Astrocyte of the spinal cord (primary cell): ENCODE measurements around the gene MALL.
"Not testable (repeated sequence)": the region's sequence is repeated elsewhere in the genome, so short reads cannot be mapped to it uniquely, and the experiment has no call there.

Source experiments
- DNase-seq: peaks from one replicate; pipeline ENCODE4 v3.0.0; 2011; ENCODE audit warnings: low read depth, low spot score
- H3K4me3 ChIP-seq: 2 replicates; pipeline ENCODE4 v1.5.1; 2011; ENCODE audit warnings: low read depth, mild to moderate bottlenecking, low read length, moderate library complexity
- CTCF ChIP-seq: IDR thresholded peaks from 2 replicates; pipeline ENCODE4 v1.5.1; 2012; ENCODE audit warnings: low read depth, mild to moderate bottlenecking, low read length, inconsistent platforms
- in situ Hi-C: cut with HindIII; loops from 2 replicates; pipeline ENCODE4 v1.10.0; 2017; ENCODE audit warnings: low sequenced_read_pairs

The MALL gene

DNA sequence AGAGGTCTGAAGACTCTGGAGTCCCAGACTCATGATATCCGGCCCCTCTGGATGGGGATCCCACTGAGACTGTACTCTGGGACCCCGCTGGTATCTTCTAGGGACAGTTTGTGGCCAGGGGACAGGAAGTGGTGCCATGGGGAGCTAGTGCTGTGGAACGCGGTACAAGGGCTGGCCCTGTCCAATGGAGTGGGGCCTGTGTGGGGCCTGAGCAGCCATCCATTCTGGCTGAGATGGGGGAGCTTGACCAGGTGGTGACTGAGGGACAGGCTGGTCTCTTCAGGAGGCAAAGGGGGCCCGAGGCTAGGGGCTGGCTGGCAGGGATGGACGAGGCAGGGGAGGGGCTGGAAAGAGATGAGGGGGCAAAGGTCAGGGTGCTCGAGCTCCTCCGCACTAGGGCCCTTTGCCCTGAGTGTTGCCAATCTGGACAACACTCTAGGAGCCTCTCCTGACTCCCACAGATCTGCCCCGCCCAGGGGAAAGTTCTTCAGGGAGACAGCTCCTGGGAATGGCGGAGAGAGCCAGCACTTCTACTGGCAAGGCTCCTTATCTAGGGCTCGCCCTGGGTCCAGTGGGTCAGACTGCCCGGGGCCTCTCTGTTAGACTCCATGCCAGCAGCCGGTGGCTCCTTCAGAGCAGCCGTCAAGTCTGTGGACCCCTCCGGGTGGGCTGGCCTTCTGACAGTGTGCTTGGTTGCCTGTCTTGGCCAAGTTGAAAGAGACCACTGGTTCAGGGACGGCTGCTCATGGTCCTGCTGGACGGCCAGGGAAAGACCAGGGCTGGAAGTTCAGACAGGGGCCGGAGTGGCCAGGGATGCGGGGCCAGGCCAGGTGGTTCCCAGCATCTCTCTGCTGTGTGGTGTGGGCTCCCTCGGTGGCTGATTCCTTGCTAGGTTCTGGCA is 12.3 kb downstream of the MALL start:
- TF ChIP-seq CTCF, result no peak
- no peak overlapping the region for H3K4me3 ChIP-seq
- in situ Hi-C loops, result no loop called here
- DNase-seq, result no peak

- H3K4me3 ChIP-seq, result no peak overlapping the region
- TF ChIP-seq CTCF, result no peak
- in situ Hi-C loops, result no loop called here
- peak; percentile 42 for DNase-seq
Observed at GRCh38 chr2:110101901-110102803, 13.5 kb downstream of the MALL start.

DNA sequence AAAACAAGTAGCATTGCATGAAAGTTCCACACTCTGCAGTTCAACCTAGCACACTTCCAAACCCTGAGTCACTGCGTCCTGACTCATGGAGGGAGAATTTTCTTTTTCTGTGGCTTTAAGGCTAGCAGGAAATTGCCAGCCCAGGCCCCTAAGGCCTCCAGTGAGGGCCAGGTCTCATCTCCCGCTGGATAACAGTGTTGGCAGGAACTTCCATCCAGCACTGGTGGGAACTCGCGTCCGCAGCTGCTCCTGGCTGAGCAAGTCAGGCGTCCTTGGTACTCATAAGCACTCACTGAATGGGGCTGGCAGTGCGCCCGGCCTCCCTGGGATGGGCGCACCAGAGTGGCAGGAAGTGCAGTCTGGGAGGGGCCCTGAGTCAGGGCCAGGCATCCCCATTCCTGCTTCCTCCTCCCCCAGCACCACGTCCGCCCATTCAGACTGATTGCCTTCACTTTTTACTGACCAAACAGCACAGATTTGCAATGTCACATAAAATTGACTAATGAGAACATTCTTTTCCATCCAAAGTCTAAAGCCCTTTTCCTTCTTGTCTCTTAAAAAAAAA is 14.3 kb downstream of the MALL start:
- in situ Hi-C loops, result no loop called here
- DNase-seq, result peak; percentile 100
- no peak overlapping the region for H3K4me3 ChIP-seq
- no peak for TF ChIP-seq CTCF

DNA sequence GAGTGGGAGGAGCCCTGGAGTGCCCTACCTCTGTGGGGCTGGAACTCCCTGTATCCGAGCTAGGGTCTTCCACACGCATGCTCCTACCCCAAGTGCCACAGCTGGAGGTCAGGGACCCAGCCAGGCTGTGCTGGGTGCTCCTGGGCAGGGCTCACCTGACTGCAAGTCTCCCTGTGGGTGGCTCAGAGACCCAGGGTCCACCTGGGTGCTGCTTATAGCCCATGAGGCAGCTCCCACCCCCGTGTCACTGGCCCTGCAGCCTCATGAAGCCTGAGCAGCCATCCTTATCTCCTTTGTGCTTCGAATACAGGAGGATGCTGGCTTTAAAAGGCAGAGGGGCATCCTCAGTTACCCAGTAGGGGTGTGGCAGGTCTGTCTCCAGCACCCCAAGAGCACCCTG is 14.7 kb downstream of the MALL start:
- in situ Hi-C loops, H3K4me3 ChIP-seq, DNase-seq: not testable (repeated sequence)

DNA sequence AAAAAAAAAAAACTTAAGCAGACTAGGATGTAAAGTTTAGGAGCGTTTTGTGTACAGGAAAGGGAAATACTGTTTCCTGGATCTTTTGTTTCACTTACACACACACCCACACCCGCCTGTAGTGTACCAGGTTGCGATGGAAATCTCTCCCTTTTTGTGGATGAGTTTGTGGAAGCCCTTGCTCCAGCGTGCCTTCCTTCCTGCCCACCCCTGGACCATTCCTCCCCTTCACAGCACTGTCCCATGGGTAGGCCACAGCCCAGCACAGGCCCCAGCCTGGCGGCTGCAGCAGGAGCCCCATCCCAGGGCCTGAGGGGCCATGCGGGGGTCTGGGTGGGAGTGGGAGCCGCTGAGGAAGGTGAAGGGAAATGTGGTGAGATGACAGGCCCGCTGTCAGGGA is 15.1 kb downstream of the MALL start:
- in situ Hi-C loops, result no loop called here
- no peak for TF ChIP-seq CTCF
- H3K4me3 ChIP-seq, result no peak overlapping the region
- no peak for DNase-seq

DNA sequence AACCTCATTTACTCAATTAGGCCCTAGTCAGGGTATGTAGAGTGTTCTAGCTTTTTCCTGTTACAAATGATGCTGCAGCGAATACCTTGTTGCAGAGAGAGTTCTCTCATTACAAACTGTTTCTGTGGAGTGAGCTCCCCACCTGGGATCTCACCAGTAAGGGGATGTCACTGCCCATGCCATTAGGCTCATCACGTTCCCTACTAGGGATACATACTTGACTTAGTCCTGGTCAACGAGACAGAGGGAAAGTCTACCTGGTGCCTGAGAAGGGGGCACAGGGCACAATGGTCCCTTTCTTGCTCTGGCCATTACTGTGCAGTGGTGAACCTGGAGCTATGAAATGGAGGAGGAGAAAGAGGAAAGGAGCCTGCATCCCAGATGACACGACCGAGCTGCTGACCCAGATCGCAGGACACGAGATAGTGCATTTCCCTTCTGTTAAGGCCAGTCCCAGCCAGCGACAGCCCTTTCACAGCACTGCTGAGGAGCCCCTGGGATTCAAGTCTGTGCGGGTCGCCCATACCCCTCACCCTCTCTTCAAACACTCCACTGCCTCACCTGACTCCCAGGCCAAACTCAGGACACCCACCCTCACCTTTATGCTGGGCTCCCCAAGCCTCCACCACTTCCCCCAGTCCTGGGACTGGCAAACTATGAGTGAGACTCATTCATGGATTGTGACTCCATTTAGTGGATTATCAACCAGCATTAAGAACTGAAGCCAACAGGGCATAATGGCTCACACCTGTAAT is 16.0 kb downstream of the MALL start:
- H3K4me3 ChIP-seq, result no peak overlapping the region
- in situ Hi-C loops, result no loop called here
- DNase-seq, result no peak
- TF ChIP-seq CTCF, result no peak
